ENCODE measurements around the gene ZBBX.

GRCh38 chr3:167305340-167305890 lies 74.7 kb downstream of the ZBBX start:
- TF ChIP-seq CTCF (IDR thresholded peaks at IDR 0.05) (no peak), POLR2A (IDR thresholded peaks at IDR 0.05) (no peak)
